HepG2 (cell line): ENCODE data around the gene SDF2. TPM values are rescaled to one million over a fixed set of nuclear protein-coding genes. Genes with fewer than 3 reads are reported as not detected.

ENCODE experiments used
- ATAC-seq: fragments of 200-7000 bp; cut with Tn5 transposase; 3 replicates; pipeline ENCODE4 v1.9.1; 2020; ENCODE audit warnings: mild to moderate bottlenecking, moderate library complexity
- BruUV-seq: library from RNA; stranded (reverse); fragments of 400-500 nt; replicated peaks from 2 replicates; lab custom pipeline; 2021; lab: Mats Ljungman, UMichigan
- CTCF ChIA-PET: fragments of 300-600 bp; formaldehyde crosslinking; extraction: SDS; loops from one replicate; lab custom pipeline; 2021; ENCODE audit warnings: low total read pairs, inconsistent platforms, low intra/inter-chr PET ratio; lab: Yijun Ruan, JAX
- POLR2A ChIA-PET: fragments of 350-600 bp; sonication (Branson Sonifier 250); formaldehyde crosslinking; loops from one replicate; lab custom pipeline; 2020; ENCODE audit warnings: antibody characterized with exemption, inconsistent platforms; lab: Yijun Ruan, JAX
- DNase-seq: peaks from one replicate; pipeline ENCODE4 v3.0.0-alpha.2; 2015; ENCODE audit warnings: low spot score
- FAIRE-seq: peaks from 3 replicates; lab custom pipeline; 2011; peaks lifted over from hg19 to GRCh38; lab: Jason Lieb, UNC
- H2AFZ ChIP-seq: one replicate; pipeline ENCODE4 v1.6.1; 2011; ENCODE audit warnings: low read length, inconsistent platforms
- H3K27ac ChIP-seq: fragments of 300-600 bp; 3 replicates; pipeline ENCODE4 v1.8.0; 2011; ENCODE audit warnings: mixed run types, mild to moderate bottlenecking, mixed read lengths, low read length, inconsistent platforms; ENCODE audit not compliant: insufficient read depth; ENCODE audit errors: extremely low read length
- H3K27me3 ChIP-seq, 2 experiments: fragments of 200-600 bp in 1 of 2; 2 replicates in 1 of 2; 3 replicates in 1 of 2; pipeline versions ENCODE4 v1.6.0 to v1.8.0; 2011; ENCODE audit warnings: low read length in 2 of 2, mild to moderate bottlenecking in 2 of 2, moderate library complexity in 2 of 2, inconsistent platforms in 1 of 2; ENCODE audit not compliant: insufficient read depth in 2 of 2, control insufficient read depth in 1 of 2
- H3K36me3 ChIP-seq, 2 experiments: fragments of 200-600 bp in 1 of 2; replicated peaks in 1 of 2; 2 replicates in 1 of 2; 3 replicates in 1 of 2; pipeline versions ENCODE4 v1.5.1 to v1.8.0; 2011; ENCODE audit warnings: low read length in 2 of 2, inconsistent platforms in 1 of 2; ENCODE audit not compliant: insufficient read depth in 2 of 2, control insufficient read depth in 1 of 2
- H3K4me1 ChIP-seq: 2 replicates; pipeline ENCODE4 v1.5.1; 2012; ENCODE audit warnings: low read length, inconsistent platforms; ENCODE audit not compliant: insufficient read depth
- H3K4me2 ChIP-seq: 2 replicates; pipeline ENCODE4 v1.6.0; 2011; ENCODE audit warnings: low read depth, low read length, inconsistent platforms
- H3K4me3 ChIP-seq, 3 experiments: fragments of 200-600 bp in 1 of 3; sonication (generic), shearing (Covaris generic) in 1 of 3; replicated peaks in 1 of 3; 2 replicates each; pipeline ENCODE4 v1.5.1; 2011 to 2016; ENCODE audit warnings: low read length in 3 of 3, inconsistent platforms in 2 of 3, low read depth in 2 of 3, mild to moderate bottlenecking in 2 of 3, control low read depth in 1 of 3, mixed read lengths in 1 of 3; ENCODE audit not compliant: insufficient read depth in 1 of 3
- H3K79me2 ChIP-seq: one replicate; pipeline ENCODE4 v1.6.1; 2011; ENCODE audit warnings: low read length, inconsistent platforms; ENCODE audit not compliant: insufficient read depth
- H3K9ac ChIP-seq: 2 replicates; pipeline ENCODE4 v1.6.0; 2011; ENCODE audit warnings: mild to moderate bottlenecking, low read depth, low read length, inconsistent platforms; ENCODE audit not compliant: insufficient read depth
- H3K9me3 ChIP-seq: 2 replicates; pipeline ENCODE4 v1.5.1; 2012; ENCODE audit warnings: mild to moderate bottlenecking, low read length
- H4K20me1 ChIP-seq: 2 replicates; pipeline ENCODE4 v1.6.0; 2011; ENCODE audit warnings: inconsistent platforms, mild to moderate bottlenecking, low read length, moderate library complexity; ENCODE audit not compliant: insufficient read depth
- AGO2 ChIP-seq: fragments of 200-400 bp; formaldehyde crosslinking; optimal IDR thresholded peaks from 2 replicates; pipeline ENCODE3; 2017; ENCODE audit warnings: mild to moderate bottlenecking, low read depth, low read length, moderate library complexity
- ATF2 ChIP-seq: sonication (generic); formaldehyde crosslinking; IDR thresholded peaks from 2 replicates; pipeline ENCODE4 v1.4.0; 2020; ENCODE audit warnings: missing genetic modification reagents
- GMEB1 ChIP-seq: sonication (generic); formaldehyde crosslinking; IDR thresholded peaks from 2 replicates; pipeline ENCODE4 v1.5.1; 2020; ENCODE audit warnings: missing genetic modification reagents, mild to moderate bottlenecking, borderline replicate concordance
- NFRKB ChIP-seq: fragments of 450-650 bp; IDR thresholded peaks from 2 replicates; pipeline ENCODE4 v1.6.1; 2017
- PCBP2 ChIP-seq: fragments of 200-400 bp; formaldehyde crosslinking; optimal IDR thresholded peaks from 2 replicates; pipeline ENCODE3; 2018; ENCODE audit warnings: low read length, low read depth; ENCODE audit not compliant: poor library complexity, severe bottlenecking
- POLR2A ChIP-seq, 2 experiments: IDR thresholded peaks; 2 replicates each; pipeline ENCODE4 v1.6.1; 2011; ENCODE audit warnings: low read depth in 2 of 2, low read length in 2 of 2, mild to moderate bottlenecking in 1 of 2, moderate library complexity in 1 of 2; ENCODE audit not compliant: insufficient read depth in 1 of 2
- ZNF609 ChIP-seq: sonication (generic); formaldehyde crosslinking; IDR thresholded peaks from 2 replicates; pipeline ENCODE4 v1.4.0; 2020; ENCODE audit warnings: mild to moderate bottlenecking, missing genetic modification reagents, borderline replicate concordance
- WGBS: methylation state at CpG from one replicate; pipeline ENCODE4 v1.1.6; 2017; ENCODE audit warnings: low lambda C conversion rate; 5-methylcytosine and 5-hydroxymethylcytosine counted together
- in situ Hi-C: cut with HindIII; loops from 2 replicates; pipeline ENCODE4 v1.10.0; 2017; ENCODE audit warnings: low pct_unique_long_range_greater_than_20kb; ENCODE audit not compliant: extremely low pct_ligation_motif_present
- intact Hi-C: fragments of 100-400 bp; cut with micrococcal nuclease; formaldehyde crosslinking; loops from one replicate; pipeline ENCODE4 v1.10.0; 2022; ENCODE audit not compliant: unreplicated experiment
- polyA plus RNA-seq, 8 experiments: library from polyadenylated mRNA; depleted of rRNA in 3 of 8; stranded (reverse) in 7 of 8; unstranded in 1 of 8; fragments of >200 nt; fragmentation: Illumina TruSeq in 4 of 8; extraction: Trizol in 4 of 8; gene quantifications; 2 replicates each; pipeline versions ENCODE4 v1.2.1 to v1.2.3, GENCODE V29; 2011 to 2016; ENCODE audit warnings: low read depth in 4 of 8, missing spikeins in 1 of 8, mixed read lengths in 1 of 8; ENCODE audit not compliant: insufficient read depth in 1 of 8
- total RNA-seq, 5 experiments: library from RNA; depleted of rRNA; stranded (reverse); fragments of >200 nt; fragmentation: Illumina TruSeq; extraction: Trizol; gene quantifications; 2 replicates each; pipeline ENCODE4 v1.2.3, GENCODE V29; 2016; ENCODE audit warnings: low read depth in 1 of 5

Gene SDF2
- total and polyA plus RNA-seq, 2 of the 13 experiments (the other 11 are each of a cell fraction or from before 2014, with no cell fraction given), result 58.2 to 58.4 TPM

GRCh38 chr17:28705074-28705659 is 43.5 kb upstream of the SDF2 start:
- H3K9me3 ChIP-seq, result no peaks in the 10 kb centered on the region
- H3K36me3 ChIP-seq, result peaks cover 18 to 28% of the 10 kb centered on the region in 2 experiments
- in situ Hi-C loops (no loop called here), intact Hi-C loops (no loop called here)
- DNase-seq (no peak), ATAC-seq (no peak)
- BruUV-seq, result no TSS peak
- H3K4me2 ChIP-seq, result no peak overlapping the region
- POLR2A ChIA-PET, result interaction anchor here (1.5 to 10.8 kb wide), 2 partner anchors 16 to 23 kb away, joined by 3 to 220 read pairs; partner anchors contain the start of gene RPL23A
- H3K9ac ChIP-seq, result no peak overlapping the region
- no peak overlapping the region for H2AFZ ChIP-seq
- no peaks in the 10 kb centered on the region for H3K27me3 ChIP-seq
- CTCF ChIA-PET, result no interaction called here
- 97% methylated on average over 3 of the region's 5 CpGs for WGBS
- no peaks in the 10 kb centered on the region for H3K79me2 ChIP-seq
- TF ChIP-seq NFRKB, result no peak
- peak; percentile 35 for TF ChIP-seq PCBP2
- TF ChIP-seq, all 625 proteins: peak for 1
- no peak overlapping the region for H3K27ac ChIP-seq
- H4K20me1 ChIP-seq, result no peaks in the 10 kb centered on the region
- no peak for FAIRE-seq
- peaks cover 55% of the 10 kb centered on the region for H3K4me1 ChIP-seq
- H3K4me3 ChIP-seq, result no peak overlapping the region

GRCh38 chr17:28704219-28704858 is 42.6 kb upstream of the SDF2 start:
- H3K9ac ChIP-seq, result no peak overlapping the region
- in situ Hi-C loops, result no loop called here
- CTCF ChIA-PET, result no interaction called here

More at GRCh38 chr17:28704219-28704858, 42.6 kb upstream of the SDF2 start:
- H3K4me2 ChIP-seq, result no peak overlapping the region
- WGBS, result 100% methylated on average over 10 of the region's 14 CpGs
- intact Hi-C loops, result no loop called here
- H3K79me2 ChIP-seq, result no peaks in the 10 kb centered on the region
- DNase-seq (no peak), FAIRE-seq (no peak), ATAC-seq (no peak)
- H3K27ac ChIP-seq, result no peak overlapping the region
- no TSS peak for BruUV-seq
- no peak overlapping the region for H3K4me3 ChIP-seq
- peaks cover 23 to 36% of the 10 kb centered on the region in 2 experiments for H3K36me3 ChIP-seq
- peaks cover 55% of the 10 kb centered on the region for H3K4me1 ChIP-seq
- POLR2A ChIA-PET, result interaction anchor here (1.5 to 10.8 kb wide), 2 partner anchors 17 to 23 kb away, joined by 3 to 220 read pairs; partner anchors contain the start of gene RPL23A
- H4K20me1 ChIP-seq, result no peaks in the 10 kb centered on the region
- TF ChIP-seq POLR2A (IDR thresholded peaks at IDR 0.05; ENCODE audit: insufficient read depth in 1 of 2, low read depth in 2 of 2, low read length in 2 of 2), result 0 out of 4 replicates have a peak, but pooled peaks of 1 of the 2 experiments have one; percentile 7
- no peak for TF ChIP-seq ZNF609 (CRISPR knock-in tag)
- no peak for TF ChIP-seq ATF2
- no peak for TF ChIP-seq GMEB1
- peak; percentile 70 for TF ChIP-seq AGO2
- H3K27me3 ChIP-seq, result no peaks in the 10 kb centered on the region
- no peak overlapping the region for H2AFZ ChIP-seq
- no peaks in the 10 kb centered on the region for H3K9me3 ChIP-seq
